Measurements from ENCODE around the gene PTH2.

Gene PTH2

DNA sequence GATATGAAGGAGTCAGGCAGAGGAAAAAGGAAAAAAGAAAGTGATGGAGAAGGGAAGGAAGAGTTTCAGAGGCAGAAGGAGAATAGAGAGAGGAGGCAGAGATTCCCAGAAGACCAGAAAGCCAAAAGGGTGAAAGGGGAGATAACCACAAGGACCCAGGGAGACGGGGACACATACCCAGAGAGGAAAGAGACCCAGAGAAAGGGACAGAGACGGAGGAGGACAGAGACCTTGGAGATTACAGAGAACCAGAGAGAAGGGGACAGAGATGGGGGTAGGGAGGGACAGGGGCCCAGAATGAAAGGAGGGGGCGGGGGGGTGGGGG, 1.4 kb downstream of the PTH2 start:
- DNase-seq (ENCODE audit: low spot score), result no peak
- in situ Hi-C loops (cut with MboI; ENCODE audit: low sequenced_read_pairs, unreplicated experiment), result no loop called here
- TF ChIP-seq, protein P1, sequence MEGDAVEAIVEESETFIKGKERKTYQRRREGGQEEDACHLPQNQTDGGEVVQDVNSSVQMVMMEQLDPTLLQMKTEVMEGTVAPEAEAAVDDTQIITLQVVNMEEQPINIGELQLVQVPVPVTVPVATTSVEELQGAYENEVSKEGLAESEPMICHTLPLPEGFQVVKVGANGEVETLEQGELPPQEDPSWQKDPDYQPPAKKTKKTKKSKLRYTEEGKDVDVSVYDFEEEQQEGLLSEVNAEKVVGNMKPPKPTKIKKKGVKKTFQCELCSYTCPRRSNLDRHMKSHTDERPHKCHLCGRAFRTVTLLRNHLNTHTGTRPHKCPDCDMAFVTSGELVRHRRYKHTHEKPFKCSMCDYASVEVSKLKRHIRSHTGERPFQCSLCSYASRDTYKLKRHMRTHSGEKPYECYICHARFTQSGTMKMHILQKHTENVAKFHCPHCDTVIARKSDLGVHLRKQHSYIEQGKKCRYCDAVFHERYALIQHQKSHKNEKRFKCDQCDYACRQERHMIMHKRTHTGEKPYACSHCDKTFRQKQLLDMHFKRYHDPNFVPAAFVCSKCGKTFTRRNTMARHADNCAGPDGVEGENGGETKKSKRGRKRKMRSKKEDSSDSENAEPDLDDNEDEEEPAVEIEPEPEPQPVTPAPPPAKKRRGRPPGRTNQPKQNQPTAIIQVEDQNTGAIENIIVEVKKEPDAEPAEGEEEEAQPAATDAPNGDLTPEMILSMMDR (IDR thresholded peaks at IDR 0.05; ENCODE audit: borderline replicate concordance, control extremely low read depth, extremely low read depth, insufficient read depth, missing control alignments), result no peak

DNA sequence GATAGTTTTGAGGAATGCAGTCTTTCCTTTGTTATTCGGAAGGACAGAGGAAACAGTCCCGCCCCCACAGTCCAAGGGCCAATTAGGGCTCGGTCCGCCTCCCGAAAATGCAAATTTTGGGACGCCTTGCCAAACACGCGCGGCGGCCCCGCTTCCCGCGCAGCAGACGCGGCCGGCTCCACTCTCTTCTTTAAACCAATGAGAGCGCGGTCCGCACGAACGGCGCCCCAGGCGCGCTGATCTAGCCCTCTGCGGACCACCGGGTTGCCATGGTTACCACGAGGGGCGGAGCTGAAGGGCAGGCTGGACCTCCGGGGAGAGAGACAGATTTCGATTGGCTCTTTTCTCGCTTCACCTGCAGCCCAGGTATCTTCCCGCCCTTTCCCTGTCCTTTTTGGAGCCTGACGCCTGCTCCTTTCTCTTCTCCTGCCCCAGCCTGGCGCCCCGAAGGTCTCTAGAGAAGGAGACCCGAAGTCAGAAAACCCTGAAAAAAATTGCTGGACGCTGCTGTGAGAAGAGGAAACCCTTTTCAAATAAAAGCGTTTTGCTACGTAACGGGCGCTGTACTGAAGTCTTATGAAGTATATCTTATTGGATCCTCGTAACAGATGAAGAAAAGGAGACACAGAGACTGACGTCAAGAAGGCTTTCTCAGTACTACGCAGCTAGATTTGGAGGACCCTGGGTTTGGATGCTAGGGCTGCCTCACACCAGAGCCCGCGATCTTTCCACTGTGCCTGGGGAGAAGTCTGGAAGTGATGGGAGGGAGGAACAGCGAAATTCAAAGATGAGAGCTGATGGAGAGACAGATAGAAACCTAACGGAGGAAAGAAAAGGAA, 2.0 kb downstream of the PTH2 start:
- peak; percentile 69 for DNase-seq (ENCODE audit: low spot score)
- TF ChIP-seq, protein P1 (IDR thresholded peaks at IDR 0.05; ENCODE audit: borderline replicate concordance, control extremely low read depth, extremely low read depth, insufficient read depth, missing control alignments), result no peak
- in situ Hi-C loops (cut with MboI; ENCODE audit: low sequenced_read_pairs, unreplicated experiment), result no loop called here

DNA sequence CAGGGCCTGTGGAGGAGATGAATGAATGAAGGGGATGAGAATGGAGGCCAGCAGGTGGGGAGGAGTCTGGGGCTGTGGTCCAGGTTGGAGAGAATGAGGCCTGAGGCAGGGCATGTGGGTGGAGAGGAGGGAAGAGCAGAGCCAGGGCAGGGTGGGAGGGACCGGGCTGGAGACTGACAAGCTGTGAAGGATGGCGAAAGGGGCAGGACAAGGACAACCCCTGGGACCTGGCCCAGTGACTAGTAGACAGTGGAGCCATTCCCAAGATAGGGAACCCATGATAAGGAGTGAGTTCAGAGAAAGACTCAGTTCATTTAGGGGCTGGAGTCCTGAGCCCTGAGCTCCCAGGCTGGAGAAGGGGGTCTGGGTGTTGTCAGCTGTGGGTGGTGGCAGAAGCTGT, 3.0 kb downstream of the PTH2 start:
- in situ Hi-C loops (cut with MboI; ENCODE audit: low sequenced_read_pairs, unreplicated experiment), result no loop called here
- TF ChIP-seq, protein P1 (IDR thresholded peaks at IDR 0.05; ENCODE audit: borderline replicate concordance, control extremely low read depth, extremely low read depth, insufficient read depth, missing control alignments), result no peak
- no peak for DNase-seq (ENCODE audit: low spot score)

GRCh38 chr19:49419173-49419572, 4.1 kb downstream of the PTH2 start:
- DNase-seq (ENCODE audit: low spot score), result no peak
- TF ChIP-seq, protein P1 (IDR thresholded peaks at IDR 0.05; ENCODE audit: borderline replicate concordance, control extremely low read depth, extremely low read depth, insufficient read depth, missing control alignments), result no peak
- in situ Hi-C loops (cut with MboI; ENCODE audit: low sequenced_read_pairs, unreplicated experiment), result no loop called here

DNA sequence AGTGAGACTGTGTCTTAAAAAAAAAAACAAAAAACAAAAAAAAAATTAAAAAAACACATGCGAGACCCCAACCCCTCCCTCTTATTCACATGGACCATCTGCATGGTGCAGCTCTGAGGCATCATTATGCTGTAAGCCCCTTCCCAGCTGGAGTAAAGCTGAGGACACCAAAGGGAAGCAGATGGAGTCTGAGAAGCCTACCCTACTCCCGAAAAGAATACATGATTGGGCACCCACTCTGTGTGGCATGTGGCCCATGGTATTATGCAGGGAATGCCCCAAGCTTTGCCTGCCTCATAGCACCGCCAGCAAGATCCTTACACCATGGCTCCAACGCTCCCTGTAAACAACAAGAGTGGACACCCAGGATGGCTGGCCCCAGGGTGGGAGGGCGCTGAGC, 4.7 kb downstream of the PTH2 start:
- TF ChIP-seq, protein P1 (IDR thresholded peaks at IDR 0.05; ENCODE audit: borderline replicate concordance, control extremely low read depth, extremely low read depth, insufficient read depth, missing control alignments), result no peak
- no peak for DNase-seq (ENCODE audit: low spot score)
- in situ Hi-C loops (cut with MboI; ENCODE audit: low sequenced_read_pairs, unreplicated experiment), result no loop called here

- no peak for DNase-seq (ENCODE audit: low spot score)
- in situ Hi-C loops (cut with MboI; ENCODE audit: low sequenced_read_pairs, unreplicated experiment), result no loop called here
- TF ChIP-seq, protein P1 (IDR thresholded peaks at IDR 0.05; ENCODE audit: borderline replicate concordance, control extremely low read depth, extremely low read depth, insufficient read depth, missing control alignments), result no peak
Observed at GRCh38 chr19:49417088-49417487, 6.2 kb downstream of the PTH2 start.

All from GM13976 (cell line).